Measurements from ENCODE around the gene CEP72.
"Not testable (repeated sequence)": the region's sequence is repeated elsewhere in the genome, so short reads cannot be mapped to it uniquely, and the experiment has no call there.

CEP72 gene

GRCh38 chr5:600886-601541, 11.1 kb upstream of the CEP72 start:
- DNase-seq: no peak

- no peak for DNase-seq
Measured at GRCh38 chr5:601771-602465, 10.2 kb upstream of the CEP72 start.

DNA sequence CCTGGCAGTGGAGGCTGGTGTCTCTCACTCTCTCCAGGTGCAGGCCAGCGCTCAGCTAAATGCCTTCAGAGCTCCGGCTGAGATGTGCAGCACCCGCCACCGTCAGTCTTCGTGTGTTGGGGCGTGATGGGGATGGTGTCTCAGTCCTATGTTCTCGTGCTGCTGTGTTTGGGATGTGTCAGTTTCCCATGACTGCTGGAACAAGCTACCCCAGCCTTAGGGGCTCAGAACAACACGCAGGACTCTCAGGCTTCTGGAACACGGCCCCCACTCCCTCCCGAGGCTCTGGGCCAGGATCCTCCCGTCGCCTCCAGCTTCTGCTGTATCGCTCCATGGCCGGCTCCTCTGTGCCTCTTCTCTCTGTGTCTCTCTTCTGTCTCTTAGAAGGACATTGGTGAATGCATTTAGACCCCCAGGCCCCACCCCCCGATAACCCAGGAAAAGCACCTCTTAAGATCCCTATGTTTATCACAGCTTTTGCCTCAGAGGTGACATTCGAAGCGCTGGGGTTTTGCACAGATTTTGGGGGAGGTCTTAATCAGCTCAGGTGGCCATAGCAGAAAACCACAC, 9.6 kb upstream of the CEP72 start:
- DNase-seq: no peak

- no peak for DNase-seq
Measured at GRCh38 chr5:603081-603998, 8.8 kb upstream of the CEP72 start.

DNA sequence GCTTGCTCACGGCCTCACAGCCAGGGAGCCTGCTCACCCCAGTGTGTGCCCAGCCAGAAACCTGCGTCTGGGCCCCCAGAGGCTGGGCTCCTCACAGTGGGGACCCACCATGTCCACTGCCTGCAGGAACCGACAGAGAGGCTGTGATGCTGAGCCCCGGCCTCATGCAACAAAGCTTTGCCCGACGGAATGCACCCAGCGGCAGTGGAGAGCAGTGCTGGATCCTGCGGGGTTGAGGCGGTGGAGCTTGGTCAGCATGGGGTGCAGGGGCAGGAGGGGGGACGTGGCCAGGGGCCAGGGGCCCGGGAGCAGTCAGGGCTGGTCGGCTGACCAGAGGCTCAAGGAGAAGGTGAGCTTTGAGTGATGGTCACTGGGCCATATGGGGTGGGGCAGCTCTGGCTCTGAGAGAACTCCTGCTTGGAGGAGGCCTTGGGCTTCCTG, 7.7 kb upstream of the CEP72 start:
- DNase-seq: no peak

DNA sequence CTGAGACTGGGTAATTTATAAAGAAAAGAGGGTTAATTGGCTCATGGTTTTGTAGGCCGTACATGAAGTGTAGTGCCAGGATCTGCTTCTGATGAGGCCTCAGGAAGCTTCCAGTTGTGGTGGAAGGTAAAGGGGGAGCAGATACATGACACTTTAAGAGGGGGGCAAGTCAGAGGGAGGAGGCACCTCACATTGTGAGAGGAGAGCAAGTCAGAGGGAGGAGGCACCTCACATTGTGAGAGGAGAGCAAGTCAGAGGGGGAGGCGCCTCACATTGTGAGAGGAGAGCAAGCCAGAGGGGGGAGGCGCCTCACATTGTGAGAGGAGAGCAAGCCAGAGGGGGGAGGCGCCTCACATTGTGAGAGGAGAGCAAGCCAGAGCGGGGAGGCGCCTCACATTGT, 7.0 kb upstream of the CEP72 start:
- DNase-seq: not testable (repeated sequence)

DNA sequence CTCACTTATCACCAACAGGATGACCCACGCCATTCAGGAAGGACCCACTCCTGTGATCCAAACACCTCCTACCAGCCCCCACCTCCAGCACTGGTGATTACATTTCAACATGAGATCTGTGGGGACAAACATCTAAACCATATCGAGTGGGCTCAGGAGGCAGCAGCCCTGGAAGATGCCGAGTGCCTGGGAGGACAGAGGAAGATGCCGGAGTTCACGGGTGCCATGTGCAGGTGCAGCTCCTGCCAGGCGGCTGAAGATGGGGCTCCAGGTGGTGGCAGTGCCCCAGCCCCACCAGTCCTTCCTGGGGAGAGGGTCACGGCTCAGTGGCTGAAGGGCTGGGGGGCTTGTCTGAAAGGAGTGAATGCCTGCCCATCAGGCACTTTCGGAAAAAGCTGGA, 6.1 kb upstream of the CEP72 start:
- no peak for DNase-seq

- no peak for DNase-seq
Measured at GRCh38 chr5:606526-607399, 5.4 kb upstream of the CEP72 start.

DNA sequence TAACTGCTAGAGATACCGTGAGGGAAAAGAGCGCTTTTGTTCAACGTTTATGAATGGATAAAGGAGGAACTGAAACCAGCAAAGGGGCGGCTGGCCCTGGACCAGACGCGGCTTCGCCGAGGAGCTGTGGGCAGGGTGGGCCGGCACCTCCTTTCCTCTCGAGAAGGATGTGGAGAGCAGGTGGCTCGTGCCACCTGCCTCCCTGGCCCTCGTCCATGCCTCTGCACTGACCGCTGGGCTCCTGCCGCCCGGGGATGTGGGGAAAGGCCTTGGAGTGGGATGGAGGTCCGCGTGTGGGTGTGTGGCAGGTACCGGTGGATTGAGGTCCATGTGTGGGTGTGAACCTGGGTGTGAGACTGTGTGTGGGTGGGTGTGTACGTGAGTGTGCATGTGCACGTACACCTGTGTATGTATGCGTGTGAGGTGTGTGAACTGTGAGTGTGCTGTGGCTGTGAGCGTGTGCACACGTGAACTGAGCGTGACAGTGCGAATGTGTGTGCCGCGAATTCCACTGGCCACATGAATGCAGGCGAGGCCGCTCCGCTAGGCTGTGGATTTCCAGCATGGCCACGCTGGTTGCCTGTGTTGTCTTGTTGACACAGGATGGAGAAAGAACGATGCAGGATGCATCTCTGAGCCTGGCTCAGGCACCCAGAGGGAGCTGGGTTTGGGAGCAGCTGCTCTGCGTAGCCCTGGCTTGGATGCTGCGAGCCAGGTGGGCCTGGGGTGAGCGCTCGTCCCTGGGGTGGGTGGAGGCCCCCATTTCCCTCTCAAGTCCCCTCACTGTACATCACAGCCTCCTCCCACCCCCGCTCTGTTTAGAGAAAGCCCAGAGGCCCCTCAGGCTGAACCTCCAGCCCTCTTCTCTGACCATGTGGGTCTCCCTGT, 4.4 kb upstream of the CEP72 start:
- no peak for DNase-seq

DNA sequence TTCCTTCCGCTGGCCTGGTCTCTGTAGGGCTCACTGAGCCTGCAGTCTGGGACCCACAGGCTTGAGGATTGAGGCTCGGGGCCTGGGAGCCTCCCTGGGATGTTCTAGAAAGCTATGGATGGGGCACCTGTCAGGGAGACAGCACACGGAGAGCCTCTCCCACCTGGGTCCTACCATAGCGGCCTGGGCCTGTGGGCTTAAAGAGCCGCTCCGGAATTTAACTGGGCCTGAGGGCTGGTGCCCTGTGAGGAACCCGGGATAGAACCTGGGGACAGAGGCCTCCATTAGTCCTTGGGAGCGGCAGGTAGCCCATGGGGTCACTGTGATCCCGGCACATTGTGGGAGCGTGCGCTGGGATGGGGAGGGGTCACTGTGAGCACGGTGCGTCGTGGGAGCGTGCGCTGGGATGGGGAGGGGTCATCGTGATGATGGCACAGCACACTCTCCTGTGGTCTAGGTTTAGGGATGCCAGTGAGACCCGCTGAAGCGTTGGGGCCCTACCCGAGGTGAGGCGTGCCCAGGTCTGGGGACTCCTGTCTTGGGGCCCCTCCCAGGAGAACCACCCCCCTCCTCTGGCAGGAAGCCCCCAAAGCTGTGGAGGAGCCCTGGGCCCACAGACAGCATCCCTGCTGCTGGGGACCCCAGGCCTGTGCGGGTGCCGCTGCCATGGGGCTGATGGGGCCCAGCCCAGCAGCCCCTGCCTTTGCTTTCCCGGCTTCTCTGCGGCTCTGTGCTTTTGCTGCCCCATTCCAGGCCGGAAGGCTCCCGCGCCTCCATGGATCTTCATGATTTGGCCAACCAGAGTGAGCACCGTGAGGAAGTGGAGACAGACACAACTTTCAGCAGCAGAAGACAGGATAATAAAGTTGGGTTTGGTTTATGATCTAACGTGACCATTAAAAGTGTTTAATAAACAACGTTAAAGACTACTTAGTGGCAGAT, 3.4 kb upstream of the CEP72 start:
- DNase-seq: no peak

GRCh38 chr5:609506-609905, 2.6 kb upstream of the CEP72 start:
- DNase-seq: no peak

- DNase-seq: no peak
Measured at GRCh38 chr5:610011-610743, 2.0 kb upstream of the CEP72 start.

- no peak for DNase-seq
Measured at GRCh38 chr5:610744-611730, 1.1 kb upstream of the CEP72 start.

DNA sequence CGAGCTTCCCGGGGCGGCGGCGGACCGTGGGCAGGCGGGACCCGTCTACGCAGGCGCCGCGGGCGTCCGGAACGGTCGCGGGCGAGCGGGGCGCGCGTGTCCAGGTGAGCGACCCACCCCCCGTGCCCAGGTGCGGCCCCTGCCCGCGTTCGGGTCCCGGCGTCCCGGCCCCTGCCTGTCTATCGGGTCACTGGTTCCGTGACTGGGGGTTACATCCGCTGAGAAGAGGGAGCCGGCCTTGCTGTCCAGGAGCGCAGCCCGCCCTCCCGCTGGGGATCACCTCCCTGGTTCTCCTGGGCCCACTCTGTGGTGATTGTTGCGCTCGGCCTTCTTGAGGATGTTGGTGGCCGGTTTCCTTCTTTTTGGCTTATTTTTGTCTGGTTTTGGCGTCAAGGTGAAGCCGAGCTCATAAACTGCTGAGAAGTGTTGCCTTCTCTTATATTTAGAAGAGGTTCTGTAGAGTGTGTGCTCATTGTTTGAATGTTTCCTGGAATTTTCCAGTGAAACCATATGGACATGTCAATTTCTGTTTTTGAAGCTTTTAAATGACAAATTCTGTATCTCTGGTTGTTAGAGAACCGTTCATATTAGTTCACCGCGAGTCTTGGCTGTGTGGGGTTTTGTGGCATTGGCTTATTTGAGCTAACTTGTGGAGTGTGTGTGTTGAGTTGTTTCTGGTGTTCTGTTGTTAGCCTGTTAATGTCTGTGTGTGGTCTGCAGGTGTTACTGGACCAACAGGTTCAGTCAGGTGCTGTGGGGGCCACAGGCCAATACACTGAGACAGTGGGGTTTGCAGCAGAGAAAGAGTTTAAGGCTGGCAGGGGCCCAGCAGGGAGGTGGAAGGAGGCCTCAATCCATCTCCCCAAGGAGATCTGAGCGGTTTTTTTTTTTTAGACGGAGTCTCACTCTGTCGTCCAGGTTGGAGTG, 621 bp downstream of the CEP72 start:
- DNase-seq: no peak

- DNase-seq: no peak
Measured at GRCh38 chr5:616484-617039, 4.4 kb downstream of the CEP72 start.

DNA sequence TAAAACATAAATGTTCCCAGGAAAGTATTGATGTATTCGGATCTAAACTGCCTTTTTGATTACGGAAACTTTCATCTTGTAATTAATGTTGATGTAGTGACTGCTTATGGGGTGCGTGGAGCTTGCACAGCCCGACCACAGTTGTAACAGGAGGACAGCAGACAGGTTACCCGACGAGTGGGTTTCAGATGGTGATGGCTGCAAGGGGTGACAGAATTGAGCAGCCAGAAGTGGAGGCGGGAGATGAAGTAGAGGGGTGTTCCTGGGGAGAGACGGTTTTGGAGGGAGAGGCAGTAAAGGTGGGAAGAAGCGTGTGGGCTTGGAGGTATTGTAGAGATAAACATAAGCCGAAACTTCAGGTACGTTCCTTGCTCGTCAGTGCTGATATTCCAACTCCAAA, 5.8 kb downstream of the CEP72 start:
- no peak for DNase-seq

- DNase-seq: no peak
Measured at GRCh38 chr5:618450-618849, 6.3 kb downstream of the CEP72 start.

Measured in activated naive CD4-positive, alpha-beta T cell treated with Interleukin-2 at 50 U/mL for 16 hours (primary cell).